Neural cell (in vitro differentiated cells): Measurements from ENCODE around the gene PBX3. TPM values are rescaled to one million over a fixed set of nuclear protein-coding genes. Genes with fewer than 3 reads are reported as not detected.

ENCODE experiments used
- H2AFZ ChIP-seq: fragments of 200-600, 300-800 bp; sonication (generic), shearing (Covaris generic); 2 replicates; pipeline ENCODE4 v1.6.0; 2014; ENCODE audit warnings: low read depth, mild to moderate bottlenecking, antibody characterized with exemption, low read length, moderate library complexity
- H3F3A ChIP-seq: fragments of 200-600 bp; shearing (Covaris generic); 2 replicates; pipeline ENCODE4 v1.6.1; 2016; ENCODE audit warnings: mild to moderate bottlenecking, moderate library complexity, mixed read lengths, antibody characterized with exemption, low read length; ENCODE audit not compliant: insufficient read depth, poor library complexity, severe bottlenecking
- H3K27ac ChIP-seq: fragments of 200-600, 300-800 bp; sonication (generic), shearing (Covaris generic); 2 replicates; pipeline ENCODE4 v1.5.1; 2014; ENCODE audit warnings: mild to moderate bottlenecking, low read length, moderate library complexity
- H3K27me3 ChIP-seq: fragments of 300-800, 200-600 bp; sonication (generic), shearing (Covaris generic); 2 replicates; pipeline ENCODE4 v1.6.0; 2014; ENCODE audit warnings: mild to moderate bottlenecking, low read depth, low read length, moderate library complexity; ENCODE audit not compliant: insufficient read depth
- H3K36me3 ChIP-seq: fragments of 300-800, 200-600 bp; sonication (generic), shearing (Covaris generic); 2 replicates; pipeline ENCODE4 v1.5.1; 2014; ENCODE audit warnings: mild to moderate bottlenecking, antibody characterized with exemption, low read length, moderate library complexity; ENCODE audit not compliant: insufficient read depth
- H3K4me2 ChIP-seq: fragments of 300-800, 200-600 bp; sonication (generic), shearing (Covaris generic); 2 replicates; pipeline ENCODE4 v1.6.0; 2014; ENCODE audit warnings: mild to moderate bottlenecking, low read length
- H3K4me3 ChIP-seq: fragments of 300-800, 200-600 bp; sonication (generic), shearing (Covaris generic); 2 replicates; pipeline ENCODE4 v1.5.1; 2014; ENCODE audit warnings: mild to moderate bottlenecking, low read length, moderate library complexity
- H3K79me2 ChIP-seq: fragments of 200-600 bp; shearing (Covaris generic); replicated peaks from 2 replicates; pipeline ENCODE4 v1.6.0; 2014; ENCODE audit warnings: mild to moderate bottlenecking, low read length, moderate library complexity; ENCODE audit not compliant: insufficient read depth
- H3K9ac ChIP-seq: fragments of 300-800, 200-600 bp; sonication (generic), shearing (Covaris generic); 2 replicates; pipeline ENCODE4 v1.6.1; 2016; ENCODE audit warnings: mild to moderate bottlenecking, low read length, mixed read lengths
- H3K9me2 ChIP-seq: fragments of 200-600 bp; shearing (Covaris generic); 2 replicates; pipeline ENCODE4 v1.6.1; 2016; ENCODE audit warnings: mild to moderate bottlenecking, low read length, mixed read lengths; ENCODE audit not compliant: insufficient read depth
- H3K9me3 ChIP-seq: fragments of 200-600, 300-800 bp; sonication (generic), shearing (Covaris generic); 2 replicates; pipeline ENCODE4 v1.6.1; 2016; ENCODE audit warnings: mild to moderate bottlenecking, mixed run types, low read length, moderate library complexity, mixed read lengths
- H4K20me1 ChIP-seq: fragments of 200-600 bp; shearing (Covaris generic); 2 replicates; pipeline ENCODE4 v1.6.1; 2016; ENCODE audit warnings: mild to moderate bottlenecking, mixed run types; ENCODE audit not compliant: insufficient read depth
- EP300 ChIP-seq: fragments of 450-650 bp; conservative IDR thresholded peaks from 2 replicates; pipeline ENCODE4 v1.6.1; 2014; ENCODE audit warnings: antibody characterized with exemption, mild to moderate bottlenecking, moderate library complexity; ENCODE audit not compliant: poor library complexity, severe bottlenecking
- EZH2 ChIP-seq: fragments of 200-600, 300-800 bp; shearing (Covaris generic), sonication (generic); IDR thresholded peaks from 2 replicates; pipeline ENCODE4 v1.6.1; 2014; ENCODE audit warnings: antibody characterized with exemption, low read length, borderline replicate concordance, mild to moderate bottlenecking; ENCODE audit not compliant: insufficient read depth, poor library complexity, severe bottlenecking
- MXI1 ChIP-seq: fragments of 450-650 bp; conservative IDR thresholded peaks from 2 replicates; pipeline ENCODE4 v1.6.1; 2014; ENCODE audit warnings: antibody characterized with exemption, mild to moderate bottlenecking; ENCODE audit not compliant: poor library complexity, severe bottlenecking
- POLR2AphosphoS5 ChIP-seq: IDR thresholded peaks from 2 replicates; pipeline ENCODE4 v1.6.1; 2012
- RAD21 ChIP-seq: fragments of 450-650 bp; conservative IDR thresholded peaks from 2 replicates; pipeline ENCODE4 v1.6.1; 2014; ENCODE audit warnings: antibody characterized with exemption, mild to moderate bottlenecking, moderate library complexity
- SMC3 ChIP-seq: fragments of 450-650 bp; conservative IDR thresholded peaks from 2 replicates; pipeline ENCODE4 v1.6.1; 2014; ENCODE audit warnings: antibody characterized with exemption, mild to moderate bottlenecking, moderate library complexity; ENCODE audit not compliant: poor library complexity
- TAF1 ChIP-seq: IDR thresholded peaks from 2 replicates; pipeline ENCODE4 v1.6.1; 2012; ENCODE audit warnings: low read depth
- polyA plus RNA-seq: library from polyadenylated mRNA; depleted of rRNA; stranded (reverse); fragments of >200 nt; gene quantifications from 2 replicates; pipeline ENCODE4 v1.2.3, GENCODE V29; 2014
- TF ChIP-seq, protein P1 (sequence below): fragments of 450-650 bp; IDR thresholded peaks from 2 replicates; pipeline ENCODE4 v1.5.1; 2014; ENCODE audit warnings: antibody characterized with exemption, mild to moderate bottlenecking, moderate library complexity; ENCODE audit not compliant: poor library complexity, severe bottlenecking
- TF ChIP-seq, protein P2 (sequence below): IDR thresholded peaks from 2 replicates; pipeline ENCODE4 v1.6.1; 2012; ENCODE audit warnings: borderline replicate concordance

PBX3 gene
- polyA plus RNA-seq, 1 donor from 2014 or later = 398 TPM

DNA sequence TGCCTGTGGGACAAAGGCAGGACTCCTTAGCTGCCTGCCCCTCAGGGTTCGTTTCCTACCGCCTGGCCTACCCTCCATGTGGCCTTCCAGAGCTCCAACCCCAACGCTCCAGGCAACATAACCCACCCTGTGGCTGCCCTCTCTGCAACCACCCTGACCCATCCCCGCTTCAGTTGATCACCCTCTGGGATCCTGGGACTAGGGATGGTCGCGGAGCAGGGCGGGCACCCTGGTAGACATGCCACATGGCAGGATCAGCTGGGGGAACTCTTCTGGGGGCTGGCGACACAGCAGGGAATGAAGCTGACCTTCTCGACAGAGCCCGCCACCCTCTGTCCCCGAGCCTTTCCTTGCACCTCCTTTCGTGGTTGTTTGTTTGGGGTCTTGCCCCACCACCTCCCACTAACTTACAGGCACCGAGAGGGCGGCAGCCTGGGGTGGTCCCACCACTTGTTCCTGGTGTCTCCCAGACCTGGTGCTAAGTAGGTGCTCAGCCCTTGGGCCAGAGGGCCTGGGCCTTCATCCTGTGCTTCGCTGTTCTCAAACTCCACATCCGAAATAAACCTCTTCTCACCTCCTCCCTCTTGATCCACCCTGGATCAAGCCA lies 243.1 kb downstream of the PBX3 start:
- no peaks in the 10 kb centered on the region for H3K27me3 ChIP-seq
- no peaks in the 10 kb centered on the region for H3K9me2 ChIP-seq
- no peak overlapping the region for H2AFZ ChIP-seq

DNA sequence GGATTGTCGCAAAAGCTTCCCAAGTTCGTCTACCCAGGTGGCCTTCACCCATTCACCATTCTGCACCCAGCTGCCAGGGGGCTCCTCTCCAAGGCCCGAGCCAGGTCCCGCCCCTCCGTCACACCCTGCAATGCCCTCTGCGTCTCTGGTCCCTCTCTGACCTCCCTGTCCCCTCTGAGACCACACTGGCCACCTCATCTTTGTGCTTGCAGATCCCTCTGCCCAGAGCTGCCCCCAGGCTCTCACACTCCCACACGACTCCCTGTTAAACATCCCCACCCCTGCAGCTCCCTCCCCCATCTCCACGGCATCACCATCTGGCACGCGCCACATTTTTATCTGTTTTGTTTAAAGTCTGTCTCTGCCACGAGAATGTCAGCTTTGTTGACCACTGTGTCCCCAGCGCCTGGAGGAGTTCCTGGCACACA lies 243.6 kb downstream of the PBX3 start:
- no peak overlapping the region for H2AFZ ChIP-seq
- H3K4me2 ChIP-seq = no peak overlapping the region

More for the DNA sequence above, 243.1 kb downstream of the PBX3 start:
- TF ChIP-seq, protein P1, sequence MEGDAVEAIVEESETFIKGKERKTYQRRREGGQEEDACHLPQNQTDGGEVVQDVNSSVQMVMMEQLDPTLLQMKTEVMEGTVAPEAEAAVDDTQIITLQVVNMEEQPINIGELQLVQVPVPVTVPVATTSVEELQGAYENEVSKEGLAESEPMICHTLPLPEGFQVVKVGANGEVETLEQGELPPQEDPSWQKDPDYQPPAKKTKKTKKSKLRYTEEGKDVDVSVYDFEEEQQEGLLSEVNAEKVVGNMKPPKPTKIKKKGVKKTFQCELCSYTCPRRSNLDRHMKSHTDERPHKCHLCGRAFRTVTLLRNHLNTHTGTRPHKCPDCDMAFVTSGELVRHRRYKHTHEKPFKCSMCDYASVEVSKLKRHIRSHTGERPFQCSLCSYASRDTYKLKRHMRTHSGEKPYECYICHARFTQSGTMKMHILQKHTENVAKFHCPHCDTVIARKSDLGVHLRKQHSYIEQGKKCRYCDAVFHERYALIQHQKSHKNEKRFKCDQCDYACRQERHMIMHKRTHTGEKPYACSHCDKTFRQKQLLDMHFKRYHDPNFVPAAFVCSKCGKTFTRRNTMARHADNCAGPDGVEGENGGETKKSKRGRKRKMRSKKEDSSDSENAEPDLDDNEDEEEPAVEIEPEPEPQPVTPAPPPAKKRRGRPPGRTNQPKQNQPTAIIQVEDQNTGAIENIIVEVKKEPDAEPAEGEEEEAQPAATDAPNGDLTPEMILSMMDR = no peak
- no peak for TF ChIP-seq RAD21
- TF ChIP-seq SMC3 = no peak
- TF ChIP-seq, protein P2, sequence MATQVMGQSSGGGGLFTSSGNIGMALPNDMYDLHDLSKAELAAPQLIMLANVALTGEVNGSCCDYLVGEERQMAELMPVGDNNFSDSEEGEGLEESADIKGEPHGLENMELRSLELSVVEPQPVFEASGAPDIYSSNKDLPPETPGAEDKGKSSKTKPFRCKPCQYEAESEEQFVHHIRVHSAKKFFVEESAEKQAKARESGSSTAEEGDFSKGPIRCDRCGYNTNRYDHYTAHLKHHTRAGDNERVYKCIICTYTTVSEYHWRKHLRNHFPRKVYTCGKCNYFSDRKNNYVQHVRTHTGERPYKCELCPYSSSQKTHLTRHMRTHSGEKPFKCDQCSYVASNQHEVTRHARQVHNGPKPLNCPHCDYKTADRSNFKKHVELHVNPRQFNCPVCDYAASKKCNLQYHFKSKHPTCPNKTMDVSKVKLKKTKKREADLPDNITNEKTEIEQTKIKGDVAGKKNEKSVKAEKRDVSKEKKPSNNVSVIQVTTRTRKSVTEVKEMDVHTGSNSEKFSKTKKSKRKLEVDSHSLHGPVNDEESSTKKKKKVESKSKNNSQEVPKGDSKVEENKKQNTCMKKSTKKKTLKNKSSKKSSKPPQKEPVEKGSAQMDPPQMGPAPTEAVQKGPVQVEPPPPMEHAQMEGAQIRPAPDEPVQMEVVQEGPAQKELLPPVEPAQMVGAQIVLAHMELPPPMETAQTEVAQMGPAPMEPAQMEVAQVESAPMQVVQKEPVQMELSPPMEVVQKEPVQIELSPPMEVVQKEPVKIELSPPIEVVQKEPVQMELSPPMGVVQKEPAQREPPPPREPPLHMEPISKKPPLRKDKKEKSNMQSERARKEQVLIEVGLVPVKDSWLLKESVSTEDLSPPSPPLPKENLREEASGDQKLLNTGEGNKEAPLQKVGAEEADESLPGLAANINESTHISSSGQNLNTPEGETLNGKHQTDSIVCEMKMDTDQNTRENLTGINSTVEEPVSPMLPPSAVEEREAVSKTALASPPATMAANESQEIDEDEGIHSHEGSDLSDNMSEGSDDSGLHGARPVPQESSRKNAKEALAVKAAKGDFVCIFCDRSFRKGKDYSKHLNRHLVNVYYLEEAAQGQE = no peak
- no peak for TF ChIP-seq POLR2AphosphoS5
- no peak for TF ChIP-seq MXI1
- TF ChIP-seq EP300 = no peak
- TF ChIP-seq EZH2 = no peak
- TF ChIP-seq TAF1 = no peak
- H4K20me1 ChIP-seq = no peaks in the 10 kb centered on the region
- H3F3A ChIP-seq = no peaks in the 10 kb centered on the region
- H3K36me3 ChIP-seq = no peaks in the 10 kb centered on the region
- no peak overlapping the region for H3K9ac ChIP-seq
- H3K27ac ChIP-seq = no peak overlapping the region
- no peaks in the 10 kb centered on the region for H3K79me2 ChIP-seq
- H3K4me2 ChIP-seq = no peak overlapping the region
- H3K4me3 ChIP-seq = no peak overlapping the region
- no peaks in the 10 kb centered on the region for H3K9me3 ChIP-seq

More for the DNA sequence above, 243.6 kb downstream of the PBX3 start:
- Histone ChIP-seq H3K27me3 (no peaks in the 10 kb centered on the region), H3K36me3 (no peaks in the 10 kb centered on the region), H3K9me2 (no peaks in the 10 kb centered on the region), H3K27ac (no peak overlapping the region), H3K9ac (no peak overlapping the region), H3K79me2 (no peaks in the 10 kb centered on the region), H3F3A (no peaks in the 10 kb centered on the region), H3K9me3 (no peaks in the 10 kb centered on the region), H3K4me3 (no peak overlapping the region), H4K20me1 (no peaks in the 10 kb centered on the region)
- TF ChIP-seq POLR2AphosphoS5 = no peak
- TF ChIP-seq, protein P1 = no peak
- TF ChIP-seq, protein P2 = no peak
